COLO668 (cell line): ENCODE measurements around the gene TGFBR3L.

Experiments used
- DNase-seq: peaks from one replicate; lab custom pipeline; 2025; ENCODE audit not compliant: unreplicated experiment; lab: John Stamatoyannopoulos, UW

The TGFBR3L gene

DNA sequence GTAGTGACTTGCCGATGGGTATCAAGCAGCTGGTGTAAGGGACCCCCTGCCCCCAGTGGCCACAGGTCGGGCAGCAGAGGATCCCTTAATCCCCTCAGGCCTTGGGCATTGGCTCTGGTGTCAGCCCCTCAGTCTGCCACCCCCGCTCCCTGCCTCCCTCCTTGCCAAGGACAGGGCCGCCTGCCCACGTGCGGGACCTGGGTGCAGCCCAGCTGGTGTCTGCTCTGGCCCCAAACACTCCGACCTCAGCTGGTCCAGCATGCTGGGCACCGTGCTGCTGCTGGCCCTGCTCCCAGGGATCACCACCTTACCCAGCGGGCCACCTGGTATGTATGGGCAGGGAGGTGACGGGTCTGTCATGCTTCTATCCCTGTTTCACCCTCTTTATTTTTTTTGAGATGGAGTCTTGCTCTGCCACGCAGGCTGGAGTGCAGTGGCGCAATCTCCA, at the start of gene TGFBR3L:
Gene TGFBR3L, plus strand, starts transcription at position 233 of the 448 bp plus-strand sequence.
- DNase-seq = no peak

DNA sequence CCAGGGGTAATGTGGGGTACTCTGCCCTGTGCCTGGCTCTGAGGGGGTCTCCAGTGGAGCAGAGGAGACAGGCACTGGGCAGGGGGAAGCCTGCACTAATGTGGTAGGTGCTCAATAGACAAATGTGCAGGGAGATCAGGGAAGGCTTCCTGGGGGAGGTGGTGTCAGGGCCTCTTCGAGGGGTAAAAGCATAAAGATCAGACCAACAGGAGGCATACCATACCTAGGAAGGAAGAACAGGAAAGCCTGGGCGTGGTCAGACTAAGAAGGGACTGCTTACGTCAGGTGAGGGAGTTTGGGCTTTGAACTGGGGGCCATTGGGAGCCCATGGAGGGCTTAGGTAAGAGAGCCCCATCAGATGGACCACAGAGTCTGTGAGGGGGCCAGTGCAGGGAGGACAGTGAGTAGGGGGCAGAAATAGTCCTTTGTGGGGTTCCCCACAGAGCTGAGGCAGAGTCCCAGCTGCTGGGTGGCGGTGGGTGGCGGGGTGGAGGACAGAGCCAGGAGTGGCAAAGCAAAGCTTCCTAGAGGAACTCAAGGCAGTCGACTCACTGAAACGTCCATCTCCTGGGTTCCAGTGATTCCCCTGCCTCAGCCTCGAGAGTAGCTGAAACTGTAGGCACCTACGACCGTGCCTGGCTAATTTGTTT, 49.2 kb upstream of the TGFBR3L start:
- no peak for DNase-seq

DNA sequence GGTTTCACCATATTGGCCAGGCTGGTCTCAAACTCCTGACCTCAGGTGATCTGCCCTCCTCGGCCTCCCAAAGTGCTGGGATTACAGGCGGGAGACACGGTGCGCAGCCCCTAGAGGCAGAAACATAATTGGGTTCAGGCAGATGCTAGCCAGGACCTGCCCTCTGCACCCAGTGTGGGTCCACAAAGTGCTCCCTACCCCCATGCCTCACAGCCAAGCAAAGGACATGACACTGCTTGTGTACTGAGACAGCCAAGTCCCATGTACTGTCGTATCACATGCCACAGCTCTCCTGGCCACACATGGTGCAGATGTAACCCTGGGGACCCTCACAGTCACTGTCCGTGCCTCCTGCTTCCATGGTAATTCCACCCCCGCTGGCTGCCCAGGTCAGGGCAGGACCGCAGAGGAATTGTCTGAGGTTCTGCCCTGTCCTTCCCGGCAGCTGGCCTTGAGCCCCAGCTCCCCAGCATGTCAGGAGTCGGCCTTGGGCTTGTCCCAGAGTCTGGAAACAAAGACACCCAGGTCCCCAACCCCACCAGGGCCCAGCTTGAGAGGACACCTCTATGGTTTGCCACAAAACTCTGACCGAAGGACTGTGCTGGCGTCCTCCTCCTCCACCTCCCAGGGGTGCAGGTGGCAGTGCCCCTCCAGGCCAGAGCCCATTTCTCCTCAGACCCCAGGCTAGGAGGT, 48.1 kb upstream of the TGFBR3L start:
- no peak for DNase-seq

DNA sequence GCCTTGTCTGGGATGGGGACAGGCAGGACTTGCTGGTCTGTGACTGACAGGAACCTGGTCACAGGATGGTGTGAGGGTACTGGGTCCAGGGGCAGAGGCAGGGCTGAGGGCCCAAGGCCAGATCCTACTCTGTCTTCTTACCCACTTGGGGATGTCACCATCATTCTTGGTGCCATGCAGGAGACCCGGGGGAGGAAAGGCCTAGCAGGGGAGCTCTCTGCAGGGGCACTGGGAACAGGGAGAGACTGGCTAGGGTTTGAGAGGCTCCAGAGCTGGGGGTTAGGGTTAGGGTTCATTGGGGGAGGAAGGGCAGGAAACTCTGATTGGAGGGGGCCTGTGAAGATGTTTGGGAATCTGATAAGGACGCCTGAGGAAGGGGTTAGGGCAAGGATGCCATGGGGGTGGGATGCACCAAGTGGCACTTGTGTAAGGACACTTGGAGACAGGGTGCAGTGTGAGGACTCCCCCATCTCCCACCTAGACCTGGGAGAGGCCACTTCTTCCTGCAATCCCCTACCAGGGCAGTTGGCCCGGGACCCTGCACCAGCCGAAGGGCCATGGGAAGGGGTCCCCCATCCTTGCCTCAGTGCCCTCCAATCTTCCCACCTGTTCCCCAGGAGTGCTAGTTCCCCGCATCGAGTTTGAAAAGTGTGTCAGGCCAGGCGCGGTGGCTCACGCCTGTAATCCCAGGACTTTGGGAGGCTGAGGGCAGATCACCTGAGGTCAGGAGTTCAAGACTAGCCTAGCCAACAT, 47.4 kb upstream of the TGFBR3L start:
- no peak for DNase-seq

DNA sequence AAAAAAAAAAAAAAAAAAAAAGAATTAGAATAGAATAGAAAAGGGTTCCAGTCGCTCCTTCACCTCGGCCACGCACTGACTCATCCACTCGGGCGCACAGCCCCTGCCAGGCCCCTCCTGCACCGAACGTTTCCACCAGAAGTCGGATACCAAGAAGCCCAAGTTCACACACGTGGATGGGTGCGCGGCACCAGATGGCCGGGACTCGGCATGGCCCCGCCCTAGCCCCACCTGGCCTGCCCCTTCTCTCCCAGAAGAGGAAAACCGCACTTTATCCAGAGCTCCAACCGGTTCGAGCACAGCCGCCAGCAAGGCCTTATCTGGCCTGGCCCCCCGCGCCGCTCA, 46.3 kb upstream of the TGFBR3L start:
- no peak for DNase-seq

DNA sequence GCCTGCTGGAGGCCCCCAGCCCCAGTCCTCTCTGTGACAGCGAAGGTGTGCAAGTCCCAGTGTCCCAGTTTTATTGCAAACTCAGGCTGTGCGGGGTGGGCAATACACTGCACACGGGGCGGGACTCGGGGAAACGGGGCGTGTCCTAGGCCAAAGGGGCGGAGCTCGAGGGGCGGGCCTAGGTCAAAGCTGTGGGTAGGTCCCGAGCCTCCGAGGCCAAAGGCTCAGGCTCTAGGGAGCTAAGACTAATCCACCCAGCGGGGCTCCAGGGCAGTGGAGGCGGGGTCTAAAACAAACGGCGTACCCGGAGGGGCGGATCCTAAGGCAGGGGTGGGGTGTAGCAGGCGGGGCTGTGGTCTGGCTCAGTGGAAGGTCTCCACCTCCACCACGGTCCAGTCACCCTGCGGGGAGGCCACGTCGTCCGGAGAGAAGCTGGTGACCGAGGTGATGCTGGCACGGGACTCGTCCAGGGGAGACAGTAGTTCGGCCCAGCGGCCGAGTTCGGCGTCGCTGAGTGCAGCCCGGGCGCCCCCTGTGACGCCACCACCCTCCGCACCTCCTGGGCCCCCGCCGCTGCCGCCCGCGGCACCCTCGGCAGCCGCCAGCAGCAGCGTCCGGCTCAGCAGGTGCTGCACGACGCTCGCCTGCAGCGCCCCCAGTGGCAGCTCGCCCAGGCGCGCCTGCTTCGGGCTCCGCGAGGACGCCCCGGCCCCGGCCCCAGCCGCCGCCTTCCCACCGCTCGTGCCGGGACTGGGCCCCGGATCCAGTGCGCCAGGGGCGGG, 45.8 kb upstream of the TGFBR3L start:
- peak; percentile 83 for DNase-seq

DNA sequence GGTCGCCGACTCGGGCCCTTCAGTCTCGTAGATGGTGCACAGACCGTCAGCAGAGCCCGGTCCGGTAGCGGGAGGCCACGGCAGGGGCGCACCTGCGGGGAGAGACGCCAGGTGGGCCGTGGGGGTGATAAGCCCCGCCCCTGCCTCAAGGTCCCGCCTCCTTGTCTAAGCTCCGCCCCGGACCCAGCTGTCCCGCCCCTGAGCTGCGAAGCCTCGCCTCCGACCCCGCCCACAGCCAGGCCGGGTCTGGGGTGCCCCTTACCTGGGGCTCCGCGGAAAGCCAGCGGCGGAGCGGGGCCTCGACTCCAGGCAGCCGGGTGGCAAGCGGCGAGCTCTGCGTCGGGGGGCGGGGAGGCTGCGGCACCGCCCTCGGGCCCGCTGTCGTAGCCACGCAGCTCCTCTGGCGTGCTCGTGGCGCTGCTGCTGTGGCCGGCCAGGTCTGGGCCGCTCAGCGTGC, 45.1 kb upstream of the TGFBR3L start:
- peak; percentile 63 for DNase-seq

DNA sequence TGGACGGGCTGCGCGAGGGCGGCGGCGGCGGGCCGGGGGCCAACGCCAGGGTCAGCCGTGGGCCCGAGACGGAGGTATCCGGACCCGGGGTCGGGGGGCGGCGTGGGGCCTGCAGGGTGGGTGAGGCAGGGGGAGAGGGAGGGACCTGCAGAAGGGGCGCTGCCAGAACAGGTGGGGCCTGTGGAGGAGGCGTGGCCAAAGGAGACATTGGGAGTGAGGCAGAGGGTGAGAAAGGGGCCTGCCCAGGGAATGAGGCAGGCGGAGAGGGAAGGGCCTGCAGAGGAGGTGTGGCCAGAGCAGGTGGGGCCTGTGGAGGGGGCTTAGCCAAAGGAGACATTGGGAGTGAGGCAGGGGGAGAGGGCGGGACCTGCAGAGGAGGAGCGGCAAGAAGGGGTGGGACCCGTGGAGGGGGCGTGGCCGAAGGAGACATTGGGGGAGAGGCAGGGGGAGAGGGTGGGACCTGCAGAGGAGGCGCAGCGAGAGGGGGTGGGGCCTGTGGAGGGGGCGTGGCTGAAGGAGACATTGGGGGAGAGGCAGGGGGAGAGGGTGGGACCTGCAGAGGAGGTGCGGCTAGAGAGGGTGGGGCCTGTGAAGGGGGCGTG, 44.6 kb upstream of the TGFBR3L start:
- DNase-seq = no peak

DNA sequence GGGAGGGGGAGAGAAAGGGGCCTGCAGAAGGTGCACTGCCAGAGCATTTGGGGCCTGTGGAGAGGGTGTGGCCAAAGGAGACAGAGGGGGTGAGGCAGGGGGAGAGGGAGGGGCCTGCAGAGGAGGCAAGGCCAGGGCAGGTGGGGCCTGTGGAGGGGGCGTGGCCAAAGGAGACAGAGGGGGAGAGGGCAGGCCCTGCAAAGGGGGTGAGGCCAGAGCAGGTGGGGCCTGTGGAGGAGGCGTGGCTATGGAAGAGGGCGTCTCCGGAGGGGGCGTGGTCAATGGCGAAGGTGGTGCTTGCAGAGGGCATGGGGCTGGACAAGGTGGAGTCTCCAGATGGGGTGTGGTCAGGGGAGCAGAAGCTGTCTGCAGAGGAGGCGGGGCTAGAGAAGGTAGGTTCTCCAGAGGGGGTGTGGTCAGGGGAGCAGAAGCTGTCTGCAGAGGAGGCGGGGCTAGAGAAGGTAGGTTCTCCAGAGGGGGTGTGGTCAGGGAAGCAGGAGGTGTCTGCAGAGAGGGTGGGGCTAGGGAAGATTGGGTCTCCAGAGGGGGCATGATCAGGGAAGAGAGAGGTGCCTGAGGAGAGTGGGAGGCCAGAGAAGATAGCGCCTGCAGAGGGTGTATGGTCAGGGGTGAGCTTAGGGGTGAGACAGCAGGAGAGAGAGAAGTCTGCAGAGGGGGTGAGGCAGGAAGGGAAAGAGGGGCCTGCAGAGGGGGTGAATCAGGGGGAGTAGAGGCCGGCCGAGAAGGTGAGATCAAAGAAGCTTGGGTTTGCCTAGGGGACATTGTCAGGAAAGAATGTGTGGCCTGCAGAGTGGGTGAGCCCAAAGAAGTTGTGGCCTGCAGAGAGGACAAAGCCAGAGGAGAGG, 43.8 kb upstream of the TGFBR3L start:
- peak; percentile 70 for DNase-seq

DNA sequence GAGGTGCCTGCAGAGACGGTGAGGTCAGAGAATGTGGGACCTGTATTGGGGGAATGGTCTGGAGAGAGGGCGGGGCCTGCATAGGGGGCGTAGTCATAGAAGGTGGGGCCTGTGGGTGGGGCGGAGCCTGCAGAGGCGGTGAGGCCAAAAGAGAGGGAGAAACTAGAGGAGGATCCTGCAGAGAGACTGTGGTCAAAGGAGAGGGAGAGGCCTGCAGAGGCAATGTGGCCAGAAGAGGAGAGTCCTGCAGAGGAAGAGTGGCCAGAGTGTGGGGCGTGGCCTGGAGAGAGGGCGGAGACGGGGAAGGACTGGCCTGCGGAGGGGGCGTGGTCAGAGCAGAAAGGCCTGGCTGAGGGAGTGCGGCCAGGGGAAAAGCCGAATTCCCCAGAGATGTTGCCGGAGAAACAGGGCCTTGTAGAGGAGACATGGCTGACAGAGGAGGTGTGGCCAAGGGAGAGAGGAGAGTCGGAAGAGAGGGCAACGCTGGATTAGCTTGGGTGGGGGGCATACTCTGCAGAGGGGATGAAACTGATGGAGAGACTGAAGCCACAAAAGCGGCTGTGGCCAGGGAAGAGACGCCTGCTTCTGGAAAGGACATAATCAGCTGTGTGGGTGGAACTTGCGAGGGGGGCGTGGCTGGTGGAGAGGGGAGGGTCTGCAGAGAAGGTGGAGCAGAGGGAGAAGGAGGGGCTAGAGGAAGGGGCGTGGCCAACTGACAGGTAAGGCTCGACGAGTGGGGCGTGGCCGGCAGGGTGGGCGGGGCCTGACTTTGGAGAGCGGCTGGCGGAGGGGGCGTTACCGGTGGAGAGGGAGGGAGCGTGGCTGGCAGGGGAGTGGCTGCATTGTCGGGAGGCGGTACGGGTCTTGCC, 43.0 kb upstream of the TGFBR3L start:
- peak; percentile 89 for DNase-seq

DNA sequence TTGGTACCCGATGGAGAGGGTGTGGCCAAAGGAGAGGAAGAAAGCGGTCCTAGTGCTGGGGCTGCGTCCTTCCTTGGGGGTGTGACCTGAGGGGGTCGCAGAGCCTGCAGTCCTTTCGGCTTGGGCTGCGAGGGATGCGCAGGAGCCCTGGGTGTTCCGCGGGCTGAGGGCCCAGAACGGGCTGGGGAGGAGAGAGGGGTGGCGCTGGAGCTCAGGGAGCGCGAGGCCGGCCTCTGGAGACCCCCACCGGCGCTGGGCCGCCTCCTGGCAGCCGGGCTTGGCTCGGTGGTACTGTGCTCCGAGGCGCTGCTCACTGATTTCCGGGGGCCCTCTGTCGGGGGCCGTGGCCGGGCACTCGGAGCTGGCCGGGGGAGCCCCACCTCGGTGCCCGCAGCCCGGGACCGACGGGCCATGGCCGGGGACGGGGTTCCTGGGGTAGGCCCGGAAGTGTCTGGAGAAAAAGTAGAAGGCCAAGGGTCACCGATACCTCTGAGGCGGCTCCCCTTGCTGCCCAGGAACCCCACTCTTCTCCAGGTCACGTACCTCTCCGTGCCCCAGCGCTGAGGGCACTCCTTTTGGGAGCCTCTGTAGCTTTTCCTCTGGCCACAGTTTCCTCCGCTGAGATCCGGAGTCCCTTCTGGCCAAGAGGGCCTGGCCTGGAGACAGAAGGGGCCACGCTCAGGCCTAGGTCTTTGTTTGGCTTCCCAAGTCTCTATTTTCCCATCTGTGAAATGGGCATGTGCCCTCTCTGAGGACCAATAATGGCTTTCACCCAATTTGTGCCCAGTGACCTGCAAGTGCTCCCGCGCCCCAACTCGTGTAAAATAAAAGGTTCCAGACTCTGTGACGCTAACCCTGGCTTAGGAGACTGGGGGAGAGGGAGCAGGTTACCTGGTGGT, 42.1 kb upstream of the TGFBR3L start:
- no peak for DNase-seq

DNA sequence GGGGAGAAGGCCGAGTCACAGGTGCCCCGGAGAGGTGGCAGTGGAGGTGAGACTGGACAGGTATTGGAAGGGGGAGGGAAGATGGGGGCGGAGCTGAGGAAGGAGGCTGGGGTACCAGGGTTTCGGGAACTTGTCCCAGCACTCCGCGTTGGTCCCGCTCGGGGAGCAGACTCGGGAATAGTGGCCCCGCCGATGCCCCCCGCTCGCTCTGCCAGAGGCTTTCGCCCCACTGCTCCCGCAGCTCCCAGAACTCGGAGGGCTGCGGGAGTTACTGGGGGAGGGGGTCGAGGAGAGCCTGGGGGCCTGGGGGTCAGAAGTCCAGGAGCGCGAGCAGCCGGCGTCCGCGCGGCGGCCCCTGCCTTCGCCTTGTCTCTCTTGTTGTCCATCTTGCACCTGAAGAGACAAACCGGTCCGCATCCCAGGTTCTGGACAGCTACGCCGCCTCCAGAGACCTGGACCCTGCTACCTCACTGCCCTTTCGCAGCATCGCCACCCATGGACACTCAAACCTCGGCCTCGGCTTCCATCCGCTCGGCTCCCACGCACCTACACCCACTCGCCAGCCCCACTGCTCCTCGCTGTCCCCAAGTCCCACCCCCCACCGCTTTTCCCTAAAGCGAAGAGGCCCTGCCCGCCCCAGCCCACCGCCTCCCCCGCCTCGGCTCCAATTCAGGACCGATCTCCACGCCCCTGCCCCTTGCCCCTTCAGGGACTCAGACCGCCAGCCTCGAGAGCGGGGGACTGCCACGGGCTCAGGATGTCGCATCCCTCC, 41.1 kb upstream of the TGFBR3L start:
- DNase-seq = no peak

DNA sequence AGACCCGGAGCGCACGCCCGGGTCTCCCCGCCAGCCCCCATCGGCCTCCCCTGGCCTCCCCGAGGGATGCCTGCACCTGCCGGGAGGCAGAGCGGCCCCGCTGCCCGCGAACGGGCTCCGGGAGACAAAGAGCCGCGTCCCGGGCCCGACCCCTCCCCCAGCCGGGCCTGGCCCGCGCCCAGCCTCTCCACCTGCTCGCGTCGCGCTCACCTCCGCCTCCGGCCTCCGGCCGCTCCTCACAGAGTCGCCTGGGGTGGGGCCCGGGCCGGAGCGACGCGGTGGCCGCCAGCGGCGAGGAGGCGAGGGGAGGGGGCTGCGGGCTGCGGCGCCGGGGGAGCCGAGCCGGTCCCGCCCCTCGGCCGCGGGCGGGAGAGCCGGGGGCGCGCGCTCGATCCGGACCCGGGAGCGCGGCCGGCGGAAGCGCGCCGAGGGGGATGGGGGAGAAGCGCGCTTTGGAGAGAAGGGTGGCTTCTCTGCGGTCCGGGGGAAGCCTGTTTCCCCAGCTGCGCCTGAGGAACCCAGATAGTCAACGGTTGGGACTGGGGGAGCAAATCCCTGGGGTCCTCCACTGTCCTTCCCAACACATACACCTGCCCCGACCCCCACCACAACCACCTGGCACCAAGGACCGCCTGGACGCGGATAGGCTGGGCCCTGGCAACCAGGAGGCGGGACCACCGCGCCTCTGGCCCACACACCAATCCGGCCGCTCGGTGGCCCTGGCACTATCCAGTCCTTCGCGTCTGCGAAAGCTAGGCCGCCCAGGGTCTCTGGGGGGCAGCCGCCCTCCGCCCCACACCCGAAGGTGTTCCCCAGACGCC, 40.3 kb upstream of the TGFBR3L start, which contains the start of gene PRR36:
Gene PRR36, minus strand, starts transcription at position 315 of the 821 bp plus-strand sequence. CDS start 701 bp downstream, outside the sequence.
- DNase-seq = peak; percentile 91

DNA sequence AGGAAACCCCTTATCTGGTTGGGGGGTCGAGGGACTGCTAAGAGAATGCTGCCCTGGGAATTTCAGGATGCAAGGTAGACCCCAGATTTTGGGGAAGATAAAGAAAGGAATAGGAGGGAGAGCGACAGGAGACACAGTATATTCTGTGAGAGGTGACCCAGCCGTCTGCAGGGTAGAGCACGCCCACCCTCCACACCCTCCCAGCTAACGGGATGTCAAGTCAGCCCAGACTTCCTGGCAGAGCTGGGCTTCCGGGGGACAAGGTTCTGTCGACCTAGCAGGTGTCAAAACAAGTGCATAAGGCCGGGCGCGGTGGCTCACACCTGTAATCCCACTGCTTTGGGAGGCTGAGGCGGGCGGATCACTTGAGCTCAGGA, 39.7 kb upstream of the TGFBR3L start:
- DNase-seq = no peak

DNA sequence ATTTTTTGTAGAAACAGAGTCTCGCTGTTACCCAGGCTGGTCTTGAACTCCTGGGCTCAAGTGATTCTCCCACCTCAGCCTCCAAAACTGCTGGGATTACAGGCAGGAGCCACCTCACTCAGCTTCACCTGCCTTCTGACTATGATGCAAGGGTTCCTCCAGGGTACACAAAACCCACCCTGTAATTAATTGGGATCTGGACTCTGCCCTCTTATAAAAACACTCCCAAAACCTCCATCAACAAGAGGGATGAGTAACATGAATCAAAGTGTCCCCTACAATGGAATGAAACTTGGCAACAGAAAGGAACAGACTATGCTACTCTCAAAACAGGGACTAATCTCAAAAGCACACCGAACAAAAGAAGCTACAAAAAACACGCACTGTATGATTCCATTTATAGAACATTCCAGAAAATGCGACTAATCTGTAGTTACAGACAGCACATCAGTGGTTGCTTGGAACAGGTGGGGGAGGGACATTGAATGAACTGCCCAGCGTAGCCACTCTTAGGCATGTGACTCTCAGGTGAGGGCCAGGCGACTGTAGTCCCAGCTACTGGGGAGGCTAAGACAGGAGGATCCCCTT, 37.3 kb upstream of the TGFBR3L start:
- DNase-seq = no peak
